ENCODE results near the gene RAP1GAP2.
"Not testable (repeated sequence)": the region's sequence is repeated elsewhere in the genome, so short reads cannot be mapped to it uniquely, and the experiment has no call there.

DNA sequence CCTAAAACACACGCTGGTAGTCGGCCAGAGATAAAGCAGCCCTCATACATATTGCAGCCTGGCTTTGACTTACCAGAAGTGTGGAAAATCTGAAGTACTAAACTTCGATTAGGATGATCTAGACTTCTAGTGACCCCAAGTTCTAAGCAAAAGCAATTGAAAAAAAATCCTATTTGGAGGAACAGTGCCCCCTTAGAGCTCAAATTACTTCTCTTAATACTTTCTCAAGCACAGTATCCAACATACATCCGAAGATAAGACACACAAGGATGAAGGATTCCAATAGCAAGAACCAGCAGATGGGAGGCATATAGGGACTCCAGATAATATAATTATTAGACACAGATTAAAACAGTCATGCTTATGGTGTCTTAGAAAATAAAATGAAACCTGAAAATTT lies 277.6 kb downstream of the RAP1GAP2 start:
- TF ChIP-seq, protein P1, sequence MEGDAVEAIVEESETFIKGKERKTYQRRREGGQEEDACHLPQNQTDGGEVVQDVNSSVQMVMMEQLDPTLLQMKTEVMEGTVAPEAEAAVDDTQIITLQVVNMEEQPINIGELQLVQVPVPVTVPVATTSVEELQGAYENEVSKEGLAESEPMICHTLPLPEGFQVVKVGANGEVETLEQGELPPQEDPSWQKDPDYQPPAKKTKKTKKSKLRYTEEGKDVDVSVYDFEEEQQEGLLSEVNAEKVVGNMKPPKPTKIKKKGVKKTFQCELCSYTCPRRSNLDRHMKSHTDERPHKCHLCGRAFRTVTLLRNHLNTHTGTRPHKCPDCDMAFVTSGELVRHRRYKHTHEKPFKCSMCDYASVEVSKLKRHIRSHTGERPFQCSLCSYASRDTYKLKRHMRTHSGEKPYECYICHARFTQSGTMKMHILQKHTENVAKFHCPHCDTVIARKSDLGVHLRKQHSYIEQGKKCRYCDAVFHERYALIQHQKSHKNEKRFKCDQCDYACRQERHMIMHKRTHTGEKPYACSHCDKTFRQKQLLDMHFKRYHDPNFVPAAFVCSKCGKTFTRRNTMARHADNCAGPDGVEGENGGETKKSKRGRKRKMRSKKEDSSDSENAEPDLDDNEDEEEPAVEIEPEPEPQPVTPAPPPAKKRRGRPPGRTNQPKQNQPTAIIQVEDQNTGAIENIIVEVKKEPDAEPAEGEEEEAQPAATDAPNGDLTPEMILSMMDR (IDR thresholded peaks at IDR 0.05), result not testable (repeated sequence)
- TF ChIP-seq POLR2A, POLR2AphosphoS5 (IDR thresholded peaks at IDR 0.05): not testable (repeated sequence)
